PFSK-1 (cell line): ENCODE data around the gene ANKRD33B.

ENCODE experiments used
- FOXP2 ChIP-seq: optimal IDR thresholded peaks from 2 replicates; pipeline ENCODE3; 2011; ENCODE audit warnings: borderline replicate concordance, control low read depth, inconsistent platforms; ENCODE audit not compliant: insufficient read depth; ENCODE audit errors: extremely low read length, extremely low read depth
- POLR2AphosphoS5 ChIP-seq: IDR thresholded peaks from 2 replicates; pipeline ENCODE4 v1.6.1; 2012; ENCODE audit warnings: low read depth, mild to moderate bottlenecking, control low read depth, low read length, moderate library complexity
- REST ChIP-seq, 2 experiments: IDR thresholded peaks; 2 replicates each; pipeline versions ENCODE4 v1.6.1 to v1.8.0; 2011 to 2012; ENCODE audit warnings: low read depth in 2 of 2, low read length in 2 of 2, control low read depth in 1 of 2, inconsistent platforms in 1 of 2, mild to moderate bottlenecking in 1 of 2, moderate library complexity in 1 of 2; ENCODE audit not compliant: insufficient read depth in 1 of 2
- SIN3A ChIP-seq: IDR thresholded peaks from 2 replicates; pipeline ENCODE4 v1.6.1; 2012; ENCODE audit warnings: mild to moderate bottlenecking, low read length, moderate library complexity, borderline replicate concordance; ENCODE audit not compliant: insufficient read depth
- TAF1 ChIP-seq: IDR thresholded peaks from 2 replicates; pipeline ENCODE4 v1.6.1; 2012; ENCODE audit warnings: low read length, control low read depth, borderline replicate concordance; ENCODE audit not compliant: insufficient read depth

The ANKRD33B gene

GRCh38 chr5:10666531-10667299 is 102.8 kb downstream of the ANKRD33B start:
- TF ChIP-seq TAF1 = no peak
- TF ChIP-seq POLR2AphosphoS5 = no peak
- TF ChIP-seq REST (IDR thresholded peaks at IDR 0.05; ENCODE audit: insufficient read depth in 1 of 2, low read depth in 2 of 2, low read length in 2 of 2) = no peak
- TF ChIP-seq FOXP2 = no peak
- no peak for TF ChIP-seq SIN3A

- TF ChIP-seq POLR2AphosphoS5 = no peak
- TF ChIP-seq TAF1 = no peak
- TF ChIP-seq REST (IDR thresholded peaks at IDR 0.05; ENCODE audit: insufficient read depth in 1 of 2, low read depth in 2 of 2, low read length in 2 of 2) = no peak
- no peak for TF ChIP-seq FOXP2
- TF ChIP-seq SIN3A = no peak
Measured at GRCh38 chr5:10667431-10668057, 103.7 kb downstream of the ANKRD33B start.

- no peak for TF ChIP-seq SIN3A
- no peak for TF ChIP-seq FOXP2
Measured at GRCh38 chr5:10668697-10669096, 104.8 kb downstream of the ANKRD33B start.

DNA sequence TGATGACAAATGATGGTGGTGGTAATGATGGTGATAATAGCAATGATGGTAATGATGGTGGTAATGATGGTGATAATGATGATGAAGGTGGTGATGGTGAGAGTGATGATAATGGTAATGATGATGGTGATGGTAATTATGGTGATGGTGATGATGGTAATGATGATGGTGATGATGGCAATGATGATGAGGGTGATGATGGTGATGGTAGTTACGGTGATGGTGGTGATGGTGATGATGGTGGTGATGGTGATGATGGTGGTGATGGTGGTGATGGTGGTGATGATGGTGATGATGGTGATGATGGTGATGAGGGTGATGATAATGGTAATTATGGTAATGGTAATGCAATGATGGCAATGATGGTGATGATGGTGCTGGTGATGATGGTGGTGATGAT is 106.1 kb downstream of the ANKRD33B start:
- TF ChIP-seq TAF1 (no peak), SIN3A (no peak), POLR2AphosphoS5 (no peak), REST (IDR thresholded peaks at IDR 0.05; ENCODE audit: insufficient read depth in 1 of 2, low read depth in 2 of 2, low read length in 2 of 2) (no peak), FOXP2 (no peak)

- TF ChIP-seq SIN3A (no peak), TAF1 (no peak), FOXP2 (no peak), POLR2AphosphoS5 (no peak), REST (IDR thresholded peaks at IDR 0.05; ENCODE audit: insufficient read depth in 1 of 2, low read depth in 2 of 2, low read length in 2 of 2) (no peak)
Measured at GRCh38 chr5:10671041-10672008, 107.5 kb downstream of the ANKRD33B start.
